Cardiac muscle cell (in vitro differentiated cells and primary cell): Measurements from ENCODE around the gene APEH. TPM values are rescaled to one million over a fixed set of nuclear protein-coding genes. Genes with fewer than 3 reads are reported as not detected.

Source experiments
- DNase-seq, 2 donors: peaks; one replicate each; pipeline versions ENCODE4 v3.0.0 to v3.0.0-alpha.2; 2010 to 2017; ENCODE audit warnings: low read depth in 1 of 2, low spot score in 1 of 2
- H3K27ac ChIP-seq: fragments of 200-600 bp; sonication (generic); 2 replicates; pipeline ENCODE4 v1.5.1; 2016
- H3K27me3 ChIP-seq: fragments of 200-600 bp; sonication (generic); 2 replicates; pipeline ENCODE4 v1.6.0; 2016; ENCODE audit warnings: control low read depth
- H3K36me3 ChIP-seq: fragments of 200-600 bp; sonication (generic); 2 replicates; pipeline ENCODE4 v1.5.1; 2016; ENCODE audit warnings: control low read depth
- H3K4me1 ChIP-seq: fragments of 200-600 bp; sonication (generic); 2 replicates; pipeline ENCODE4 v1.8.1; 2017; ENCODE audit warnings: low read depth, mild to moderate bottlenecking, mixed run types
- H3K4me3 ChIP-seq: fragments of 200-600 bp; sonication (generic); 2 replicates; pipeline ENCODE4 v1.5.1; 2016; ENCODE audit warnings: mild to moderate bottlenecking
- H3K9me3 ChIP-seq: fragments of 200-600 bp; sonication (generic); 2 replicates; pipeline ENCODE4 v1.5.1; 2017; ENCODE audit warnings: low read depth, mild to moderate bottlenecking, control low read depth
- CTCF ChIP-seq: IDR thresholded peaks from 2 replicates; pipeline ENCODE4 v1.5.1; 2012; ENCODE audit warnings: low read depth, mild to moderate bottlenecking, low read length
- polyA plus RNA-seq: library from polyadenylated mRNA; unstranded; fragments of >200 nt; fragmentation: Nextera tagmentation; extraction: Ambion mirVana; gene quantifications from 2 replicates; pipeline ENCODE4 v1.2.1, GENCODE V29; 2016
- total RNA-seq: library from RNA; depleted of rRNA; stranded (reverse); fragments of >200 nt; gene quantifications from 2 replicates; pipeline ENCODE4 v1.2.3, GENCODE V29; 2016

Gene APEH
- total and polyA plus RNA-seq, 2 experiments from 2014 or later = 165 to 216 TPM

DNA sequence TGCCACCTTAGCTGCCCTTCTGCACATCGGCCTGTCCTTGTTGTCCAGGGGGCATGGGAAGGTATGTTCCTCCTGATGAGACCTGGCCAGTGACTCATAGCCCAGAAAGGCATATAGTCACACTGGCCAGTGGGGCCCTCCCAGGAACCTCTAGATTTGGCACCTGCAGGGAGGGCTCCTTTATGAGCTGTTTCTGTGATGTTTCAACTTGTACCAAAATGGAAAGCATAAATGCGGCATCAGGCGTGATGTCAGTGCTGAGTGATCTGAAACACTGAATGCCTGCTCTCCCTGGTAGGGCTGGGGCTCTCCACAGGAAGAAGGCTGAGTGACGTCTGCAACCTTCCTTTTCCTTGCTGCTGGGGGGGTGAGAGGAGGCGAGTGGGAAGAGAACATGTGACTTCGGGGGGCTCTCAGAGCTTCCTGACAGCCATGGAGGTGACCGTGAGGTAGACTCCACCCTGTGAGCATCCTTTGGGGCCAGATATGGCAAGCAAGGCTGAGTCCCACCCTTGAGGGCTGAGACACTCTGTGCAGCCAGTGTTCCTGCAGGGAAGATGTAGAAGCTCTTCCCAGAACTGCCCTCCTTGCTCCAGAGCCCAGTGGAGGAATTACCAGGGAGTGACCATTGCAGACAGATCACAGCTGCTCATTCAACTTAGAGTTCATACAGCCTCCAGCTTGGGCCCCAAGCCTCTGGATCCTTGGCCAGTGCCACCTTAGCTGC lies 37.1 kb upstream of the APEH start:
- DNase-seq = no peak
- H3K27me3 ChIP-seq = no peaks in the 10 kb centered on the region
- H3K4me3 ChIP-seq = no peak overlapping the region
- H3K9me3 ChIP-seq = no peaks in the 10 kb centered on the region
- TF ChIP-seq CTCF = no peak
- H3K36me3 ChIP-seq = no peaks in the 10 kb centered on the region
- H3K4me1 ChIP-seq = peaks cover 7% of the 10 kb centered on the region
- H3K27ac ChIP-seq = no peak overlapping the region

DNA sequence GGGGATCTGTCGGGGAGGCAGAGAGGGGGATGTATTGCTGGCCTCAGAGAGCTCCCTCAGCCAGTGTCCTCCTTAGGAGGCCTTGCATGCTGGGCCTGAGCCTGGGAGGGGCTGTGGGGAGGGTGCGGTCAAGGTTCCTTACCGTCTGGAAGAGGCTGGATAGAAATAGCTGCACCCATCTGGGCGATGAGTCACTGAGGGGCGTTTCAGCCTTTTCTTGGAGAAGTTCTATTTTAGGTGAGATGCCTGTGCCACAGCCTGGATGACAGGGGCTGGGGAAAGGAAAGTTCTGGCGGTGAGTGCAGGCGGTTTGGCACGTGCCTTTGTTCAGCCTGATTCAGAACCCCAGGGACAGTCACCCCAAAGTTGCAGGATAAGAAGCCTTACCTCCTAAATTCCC lies 35.7 kb upstream of the APEH start:
- H3K4me3 ChIP-seq = no peak overlapping the region
- no peaks in the 10 kb centered on the region for H3K36me3 ChIP-seq
- peak in 1 of 2 donors; percentile 15 for DNase-seq
- H3K27me3 ChIP-seq = no peaks in the 10 kb centered on the region
- TF ChIP-seq CTCF = no peak
- H3K4me1 ChIP-seq = peaks cover 7% of the 10 kb centered on the region
- H3K27ac ChIP-seq = no peak overlapping the region
- H3K9me3 ChIP-seq = no peaks in the 10 kb centered on the region

DNA sequence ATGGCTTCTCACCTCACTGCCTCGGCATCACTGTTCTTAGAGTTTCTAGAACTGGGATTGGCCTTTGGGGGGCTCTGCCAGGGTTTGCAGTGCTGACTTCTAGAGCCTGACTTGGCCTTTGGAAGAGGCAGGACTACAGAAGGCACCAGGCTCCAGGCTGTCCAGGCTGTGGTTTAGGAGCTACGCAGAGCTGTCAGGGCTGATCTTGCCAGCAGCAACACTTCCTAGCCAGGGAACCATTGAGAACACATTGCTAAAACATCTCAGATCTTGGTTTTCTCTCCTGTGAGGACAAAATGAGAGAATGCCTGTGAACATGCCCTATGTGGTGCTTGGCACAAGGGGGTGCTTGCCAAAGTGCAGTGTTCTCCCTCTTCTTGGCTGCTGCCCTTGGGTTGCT lies 34.6 kb upstream of the APEH start:
- no peak for DNase-seq
- no peaks in the 10 kb centered on the region for H3K27me3 ChIP-seq
- no peak overlapping the region for H3K4me3 ChIP-seq
- no peak for TF ChIP-seq CTCF
- peaks cover 7% of the 10 kb centered on the region for H3K4me1 ChIP-seq
- no peaks in the 10 kb centered on the region for H3K9me3 ChIP-seq
- H3K36me3 ChIP-seq = no peaks in the 10 kb centered on the region
- H3K27ac ChIP-seq = no peak overlapping the region

DNA sequence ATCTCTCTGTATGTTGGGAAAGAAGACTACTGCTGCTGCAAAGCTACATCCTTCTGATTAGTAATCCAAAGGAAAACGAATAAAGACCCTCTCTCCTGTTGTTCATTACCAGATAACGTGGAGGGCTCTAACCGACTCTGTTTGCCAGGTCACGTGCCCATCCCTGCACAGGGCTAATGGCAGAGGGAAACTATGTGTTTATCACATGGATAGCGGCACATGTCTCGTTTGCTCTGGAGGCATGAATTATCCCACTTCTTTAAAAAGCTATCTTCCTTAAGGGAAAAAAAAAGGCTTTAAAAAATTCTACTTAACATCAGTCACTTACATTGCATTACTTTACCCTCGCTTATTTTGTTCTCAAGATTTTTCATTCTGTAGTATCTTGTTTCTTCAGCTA lies 32.9 kb upstream of the APEH start:
- Histone ChIP-seq H3K36me3 (no peaks in the 10 kb centered on the region), H3K27me3 (no peaks in the 10 kb centered on the region), H3K9me3 (no peaks in the 10 kb centered on the region), H3K4me1 (peaks cover 7% of the 10 kb centered on the region), H3K4me3 (no peak overlapping the region), H3K27ac (no peak overlapping the region)
- no peak for DNase-seq
- TF ChIP-seq CTCF = no peak

DNA sequence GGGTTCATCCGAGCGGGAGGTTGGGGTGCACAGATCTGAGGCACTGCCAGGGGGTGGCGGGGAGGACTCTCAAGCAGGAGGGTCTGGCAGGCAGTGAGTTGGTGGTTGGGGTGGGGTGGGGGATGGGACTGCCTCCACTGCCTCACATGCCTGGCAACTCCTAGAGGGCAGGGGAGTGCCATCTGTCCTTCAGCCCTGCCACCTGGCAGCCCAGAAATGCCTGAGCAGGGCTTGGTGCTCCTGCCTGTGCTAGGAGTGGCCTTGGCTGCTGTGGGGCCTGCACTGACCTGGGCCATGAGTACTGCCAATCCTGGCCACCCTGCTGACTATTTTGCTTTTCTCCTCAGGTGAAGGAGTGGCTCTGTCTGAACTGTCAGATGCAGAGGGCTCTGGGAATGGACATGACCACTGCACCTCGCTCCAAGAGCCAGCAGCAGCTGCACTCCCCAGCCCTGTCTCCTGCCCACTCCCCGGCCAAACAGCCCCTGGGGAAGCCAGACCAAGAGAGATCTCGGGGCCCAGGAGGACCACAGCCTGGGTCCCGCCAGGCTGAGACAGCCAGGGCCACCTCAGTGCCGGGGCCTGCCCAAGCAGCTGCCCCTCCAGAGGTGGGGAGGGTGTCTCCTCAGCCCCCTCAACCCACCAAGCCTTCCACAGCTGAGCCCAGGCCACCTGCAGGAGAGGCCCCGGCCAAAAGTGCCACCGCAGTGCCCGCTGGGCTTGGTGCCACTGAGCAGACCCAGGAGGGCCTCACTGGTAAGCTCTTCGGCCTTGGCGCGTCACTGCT lies 32.0 kb upstream of the APEH start:
- no peak for DNase-seq
- no peak for TF ChIP-seq CTCF
- no peak overlapping the region for H3K4me3 ChIP-seq
- no peaks in the 10 kb centered on the region for H3K9me3 ChIP-seq
- H3K36me3 ChIP-seq = no peaks in the 10 kb centered on the region
- no peaks in the 10 kb centered on the region for H3K27me3 ChIP-seq
- no peak overlapping the region for H3K27ac ChIP-seq
- H3K4me1 ChIP-seq = peaks cover 7% of the 10 kb centered on the region
